MG63 (cell line): ENCODE data around the gene FYB2. TPM values are rescaled to one million over a fixed set of nuclear protein-coding genes. Genes with fewer than 3 reads are reported as not detected.
A peak's percentile ranks its signal among the peaks of the same experiment; 100 is the strongest.

Experiments
- DNase-seq: peaks from one replicate; pipeline ENCODE4 v3.0.0-alpha.2; 2020
- H3K27me3 ChIP-seq: fragments of 250-450 bp; sonication (Bioruptor Pico); 2 replicates; pipeline ENCODE4 v1.5.1; 2020; ENCODE audit warnings: mild to moderate bottlenecking, moderate library complexity
- H3K36me3 ChIP-seq: fragments of 250-450 bp; sonication (Bioruptor Pico); 2 replicates; pipeline ENCODE4 v1.5.1; 2020; ENCODE audit warnings: mild to moderate bottlenecking, moderate library complexity
- H3K4me3 ChIP-seq: fragments of 250-450 bp; sonication (Bioruptor Pico); 2 replicates; pipeline ENCODE4 v1.5.1; 2020; ENCODE audit warnings: mild to moderate bottlenecking, moderate library complexity
- H3K9me3 ChIP-seq: fragments of 250-450 bp; sonication (Bioruptor Pico); 2 replicates; pipeline ENCODE4 v1.5.1; 2020; ENCODE audit warnings: mild to moderate bottlenecking, moderate library complexity
- total RNA-seq: library from RNA; depleted of rRNA; stranded (reverse); fragments of >200 nt; shearing (Covaris generic); gene quantifications from 2 replicates; pipeline ENCODE4 v1.2.3, GENCODE V29; 2014; ENCODE audit warnings: low replicate concordance

FYB2 gene
- total RNA-seq, 1 experiment from 2014 or later = not detected

DNA sequence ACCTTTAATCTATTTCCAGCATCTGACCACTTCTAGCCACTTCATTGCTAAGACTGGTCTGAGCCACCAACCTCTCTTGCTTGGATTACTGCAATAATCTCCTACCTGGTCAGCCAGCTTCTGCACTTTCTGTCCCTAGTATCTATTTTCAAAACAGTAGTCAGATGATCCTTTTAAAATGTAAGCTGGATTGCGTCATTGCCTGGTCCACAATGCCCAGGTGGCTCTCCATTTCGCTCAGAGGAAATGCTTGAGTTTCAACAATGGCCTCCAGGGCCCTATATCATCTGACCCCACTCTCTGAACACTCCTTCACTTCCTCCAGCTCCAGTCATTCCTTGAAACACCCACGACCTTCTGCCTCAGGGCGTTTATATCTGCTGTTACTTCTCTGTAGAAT lies 2.3 kb downstream of the FYB2 start:
- DNase-seq = no peak
- no peaks in the 10 kb centered on the region for H3K36me3 ChIP-seq
- H3K9me3 ChIP-seq = no peaks in the 10 kb centered on the region
- H3K4me3 ChIP-seq = no peak overlapping the region
- H3K27me3 ChIP-seq = no peaks in the 10 kb centered on the region

- DNase-seq = no peak
- H3K9me3 ChIP-seq = no peaks in the 10 kb centered on the region
Observed at GRCh38 chr1:56816264-56816663, 2.9 kb downstream of the FYB2 start.

GRCh38 chr1:56814205-56814604 lies 5.0 kb downstream of the FYB2 start:
- no peak for DNase-seq
- H3K27me3 ChIP-seq = no peaks in the 10 kb centered on the region; the same call in 1 of the 2 replicates
- H3K36me3 ChIP-seq = no peaks in the 10 kb centered on the region
- no peak overlapping the region for H3K4me3 ChIP-seq
- H3K9me3 ChIP-seq = no peaks in the 10 kb centered on the region

More at GRCh38 chr1:56816264-56816663, 2.9 kb downstream of the FYB2 start:
- no peaks in the 10 kb centered on the region for H3K36me3 ChIP-seq
- no peak overlapping the region for H3K4me3 ChIP-seq
- no peaks in the 10 kb centered on the region for H3K27me3 ChIP-seq

- DNase-seq = no peak
- no peaks in the 10 kb centered on the region for H3K9me3 ChIP-seq
- H3K36me3 ChIP-seq = no peaks in the 10 kb centered on the region
- H3K27me3 ChIP-seq = no peaks in the 10 kb centered on the region; the same call in 1 of the 2 replicates
- H3K4me3 ChIP-seq = no peak overlapping the region
Observed at GRCh38 chr1:56811331-56811730, 7.9 kb downstream of the FYB2 start.

DNA sequence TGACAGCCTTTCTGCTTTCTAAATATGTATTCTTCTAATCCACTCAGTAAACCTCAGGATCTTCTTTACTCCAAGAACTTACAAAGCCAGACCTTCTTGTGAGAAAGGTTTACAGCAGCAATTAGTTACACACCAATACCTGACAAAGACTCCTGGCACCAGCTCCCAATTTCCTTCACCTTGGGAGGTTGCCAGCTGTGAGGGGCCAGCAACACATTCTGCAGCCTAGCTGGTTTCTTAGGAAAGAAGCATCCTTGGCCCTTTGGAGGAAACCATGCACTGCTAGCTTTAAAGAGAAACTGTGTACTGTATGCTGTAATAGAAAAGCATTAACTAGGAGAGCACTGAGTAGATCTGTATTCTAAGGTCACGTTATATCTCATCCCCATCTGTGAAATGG lies 10.8 kb downstream of the FYB2 start:
- no peak for DNase-seq
- no peak overlapping the region for H3K4me3 ChIP-seq
- no peaks in the 10 kb centered on the region for H3K9me3 ChIP-seq
- no peaks in the 10 kb centered on the region for H3K36me3 ChIP-seq
- H3K27me3 ChIP-seq = no peaks in the 10 kb centered on the region; the same call in 1 of the 2 replicates

- H3K9me3 ChIP-seq = no peaks in the 10 kb centered on the region
- no peak overlapping the region for H3K4me3 ChIP-seq
- H3K36me3 ChIP-seq = no peaks in the 10 kb centered on the region
- peak; percentile 8 for DNase-seq
- H3K27me3 ChIP-seq = no peaks in the 10 kb centered on the region; the same call in 1 of the 2 replicates
Observed at GRCh38 chr1:56806804-56807203, 12.4 kb downstream of the FYB2 start.

GRCh38 chr1:56803561-56804156 lies 15.5 kb downstream of the FYB2 start:
- no peaks in the 10 kb centered on the region for H3K27me3 ChIP-seq
- no peaks in the 10 kb centered on the region for H3K9me3 ChIP-seq
- DNase-seq = peak; percentile 23
- H3K36me3 ChIP-seq = no peaks in the 10 kb centered on the region
- H3K4me3 ChIP-seq = no peak overlapping the region

DNA sequence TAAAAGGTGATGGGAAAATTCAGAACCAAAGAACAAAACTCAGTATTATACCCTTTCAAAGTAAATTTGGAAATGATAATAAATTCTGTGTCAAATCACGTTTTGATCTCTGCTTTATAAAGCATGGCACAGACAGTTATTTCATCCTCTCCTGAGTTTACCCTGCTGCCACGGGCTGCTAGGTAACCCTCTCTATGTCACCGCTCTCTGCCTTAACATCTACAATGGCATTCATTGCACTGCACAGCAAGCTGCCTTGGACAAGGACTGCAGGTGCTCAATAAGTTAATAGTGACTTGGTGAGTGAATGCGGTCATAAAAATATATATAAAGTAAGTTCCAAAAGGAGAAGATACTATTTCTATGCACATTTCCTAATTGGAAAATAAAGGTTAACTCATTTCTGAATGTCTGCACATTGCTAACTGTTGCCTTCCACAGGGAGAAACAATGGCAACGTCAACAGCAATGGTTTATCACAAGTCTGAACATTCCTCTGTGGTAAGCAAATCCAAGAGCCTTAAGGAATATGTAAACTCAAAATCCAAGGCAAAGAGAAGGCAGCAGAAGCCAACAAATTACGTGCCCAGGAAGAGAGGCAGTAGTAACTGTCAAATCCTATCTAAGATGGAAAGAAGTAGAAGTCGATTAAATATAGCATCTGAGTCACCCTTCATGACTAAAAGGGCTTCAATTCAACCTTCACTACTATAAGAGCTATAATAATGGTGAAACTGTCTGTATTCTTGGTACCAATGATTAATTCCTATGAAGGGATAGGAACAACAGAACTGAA lies 19.4 kb downstream of the FYB2 start:
- Histone ChIP-seq H3K4me3 (no peak overlapping the region), H3K36me3 (no peaks in the 10 kb centered on the region), H3K9me3 (no peaks in the 10 kb centered on the region), H3K27me3 (no peaks in the 10 kb centered on the region)
- peak; percentile 78 for DNase-seq

DNA sequence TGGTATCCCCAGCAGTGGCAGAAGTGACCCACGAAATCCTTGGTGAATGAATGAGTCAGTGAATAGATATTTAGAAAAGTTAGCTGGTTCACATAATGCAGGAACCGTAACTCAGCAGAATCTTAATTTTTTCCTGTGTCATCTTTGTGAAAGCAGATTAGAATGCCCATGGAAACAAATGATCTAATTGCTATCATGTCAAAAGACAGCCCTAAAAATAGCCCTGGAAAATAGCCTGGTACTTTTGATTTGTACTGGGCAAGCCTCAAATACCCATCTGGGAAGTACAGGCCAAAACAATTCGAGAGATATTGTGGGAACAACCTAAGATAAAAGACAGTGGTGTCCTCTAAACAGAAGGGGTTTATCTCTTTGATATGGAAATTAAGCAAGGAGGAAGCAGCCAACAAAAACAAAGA lies 21.1 kb downstream of the FYB2 start:
- no peaks in the 10 kb centered on the region for H3K36me3 ChIP-seq
- H3K4me3 ChIP-seq = no peak overlapping the region
- H3K27me3 ChIP-seq = no peaks in the 10 kb centered on the region
- H3K9me3 ChIP-seq = no peaks in the 10 kb centered on the region
- no peak for DNase-seq

DNA sequence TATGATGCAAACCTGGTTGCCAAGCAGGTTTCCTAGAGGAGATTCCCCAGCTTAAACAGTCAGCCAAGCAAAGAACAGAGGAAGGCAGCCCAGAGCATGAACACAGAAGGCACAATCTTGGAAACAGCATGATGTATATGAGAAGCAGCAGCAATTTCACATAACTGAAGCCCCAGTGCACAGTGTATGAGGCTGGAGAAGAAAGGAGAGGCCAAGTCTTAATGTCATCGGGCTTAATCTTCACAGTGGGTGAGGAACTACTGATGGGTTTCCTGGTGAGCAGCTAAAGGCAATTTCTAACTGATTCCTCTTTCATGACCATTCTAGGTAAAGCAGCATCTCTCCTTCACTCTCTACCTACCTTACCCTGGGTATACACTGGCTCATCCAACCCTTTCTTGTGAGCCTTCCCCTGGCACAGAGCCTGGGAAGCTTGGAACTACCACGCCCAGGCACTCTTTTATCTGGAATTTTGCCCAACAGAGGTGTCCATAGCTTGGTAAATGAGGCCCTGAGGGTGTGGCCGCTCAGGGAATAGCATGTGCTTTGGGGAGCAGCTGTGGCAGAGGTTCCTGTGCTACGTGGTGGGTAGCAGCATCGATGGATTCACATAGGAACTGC lies 22.0 kb downstream of the FYB2 start:
- H3K27me3 ChIP-seq = no peaks in the 10 kb centered on the region
- no peaks in the 10 kb centered on the region for H3K36me3 ChIP-seq
- H3K4me3 ChIP-seq = no peak overlapping the region
- H3K9me3 ChIP-seq = no peaks in the 10 kb centered on the region
- DNase-seq = no peak

- Histone ChIP-seq H3K4me3 (no peak overlapping the region), H3K36me3 (no peaks in the 10 kb centered on the region), H3K9me3 (no peaks in the 10 kb centered on the region), H3K27me3 (no peaks in the 10 kb centered on the region)
- DNase-seq = no peak
Observed at GRCh38 chr1:56795870-56796269, 23.3 kb downstream of the FYB2 start.

DNA sequence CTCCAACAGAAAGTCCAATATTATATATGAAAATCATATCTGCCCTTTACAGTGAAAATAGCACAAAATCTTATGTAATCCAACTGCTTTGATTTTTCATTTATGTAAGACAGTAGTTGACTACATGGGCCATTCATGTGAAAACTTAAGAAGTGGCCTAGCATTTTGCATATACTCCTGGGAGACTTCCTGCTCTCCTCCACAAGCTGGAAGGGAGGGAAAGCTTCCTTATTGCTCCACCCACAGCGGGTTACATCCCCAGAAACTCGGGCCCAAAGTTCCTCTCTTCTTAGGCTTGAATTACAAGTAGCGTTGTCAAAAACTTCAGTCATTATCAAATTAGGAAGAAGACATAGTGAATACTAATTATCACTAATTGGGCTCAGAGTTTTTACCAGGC lies 29.2 kb downstream of the FYB2 start:
- DNase-seq = no peak
- H3K9me3 ChIP-seq = no peaks in the 10 kb centered on the region
- H3K4me3 ChIP-seq = no peak overlapping the region
- H3K36me3 ChIP-seq = no peaks in the 10 kb centered on the region
- no peaks in the 10 kb centered on the region for H3K27me3 ChIP-seq

- no peak overlapping the region for H3K4me3 ChIP-seq
- no peaks in the 10 kb centered on the region for H3K27me3 ChIP-seq
- H3K36me3 ChIP-seq = no peaks in the 10 kb centered on the region
- no peak for DNase-seq
- no peaks in the 10 kb centered on the region for H3K9me3 ChIP-seq
Observed at GRCh38 chr1:56788588-56788987, 30.6 kb downstream of the FYB2 start.

- no peaks in the 10 kb centered on the region for H3K27me3 ChIP-seq
- H3K9me3 ChIP-seq = no peaks in the 10 kb centered on the region
- no peak overlapping the region for H3K4me3 ChIP-seq
- H3K36me3 ChIP-seq = no peaks in the 10 kb centered on the region
- DNase-seq = no peak
Observed at GRCh38 chr1:56788102-56788501, 31.1 kb downstream of the FYB2 start.

DNA sequence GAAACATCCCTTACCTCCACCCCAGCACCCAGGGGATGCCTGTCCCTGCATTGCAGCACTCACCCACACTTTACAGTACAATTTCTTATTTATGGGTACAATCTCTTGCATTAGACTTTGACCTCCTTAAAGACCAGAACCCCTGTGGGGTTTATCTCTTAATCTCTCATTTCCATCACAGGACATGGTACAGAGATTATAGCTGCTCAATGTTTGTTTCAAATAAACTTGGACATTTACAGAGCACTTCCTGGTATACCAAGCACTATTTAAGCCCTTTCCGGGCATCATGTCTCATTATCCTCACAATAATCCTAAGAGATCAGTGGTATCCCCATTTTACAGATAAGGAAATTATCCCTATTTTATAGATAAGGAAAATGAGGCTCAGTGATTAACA lies 31.9 kb downstream of the FYB2 start:
- Histone ChIP-seq H3K4me3 (no peak overlapping the region), H3K9me3 (no peaks in the 10 kb centered on the region), H3K36me3 (no peaks in the 10 kb centered on the region), H3K27me3 (no peaks in the 10 kb centered on the region)
- DNase-seq = no peak

DNA sequence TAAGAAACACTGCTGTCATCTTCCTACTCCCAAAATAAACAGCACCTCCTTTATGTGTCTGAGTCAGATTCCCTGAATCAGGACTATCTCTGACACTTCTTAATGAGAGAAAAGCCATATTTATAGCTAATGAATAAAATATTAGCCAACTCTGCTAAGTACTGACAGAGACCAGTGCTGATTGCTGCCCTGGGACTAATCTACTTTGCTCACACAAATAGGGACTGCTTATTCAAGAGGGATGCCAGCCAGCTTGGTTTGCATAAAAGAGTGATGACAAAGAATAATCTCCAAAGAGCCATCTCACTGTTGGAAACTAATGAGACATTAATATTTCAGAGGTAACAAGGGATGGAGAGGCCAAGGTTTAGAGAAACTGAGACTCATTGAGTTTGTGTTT lies 36.4 kb downstream of the FYB2 start:
- no peak overlapping the region for H3K4me3 ChIP-seq
- no peak for DNase-seq
- no peaks in the 10 kb centered on the region for H3K27me3 ChIP-seq
- H3K36me3 ChIP-seq = no peaks in the 10 kb centered on the region
- H3K9me3 ChIP-seq = no peaks in the 10 kb centered on the region

DNA sequence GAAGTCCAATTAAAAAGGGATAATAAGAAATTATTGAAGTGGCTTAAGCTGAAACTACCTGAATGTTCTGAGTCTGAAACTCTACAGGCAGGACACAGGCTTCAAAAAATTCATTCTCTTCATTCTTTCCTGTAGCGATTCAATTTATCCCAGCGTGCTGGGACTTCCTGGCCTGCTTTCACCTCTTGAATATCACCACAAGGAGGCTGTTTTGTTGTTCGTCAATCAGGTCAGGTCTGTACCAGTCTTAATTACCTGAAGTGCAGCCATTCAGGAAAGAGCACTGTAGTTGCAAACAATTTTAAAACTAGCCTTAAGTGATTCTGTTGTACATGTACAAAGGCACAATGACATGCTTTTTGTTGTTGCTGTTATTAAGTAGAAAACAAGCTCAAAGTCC lies 38.4 kb downstream of the FYB2 start:
- no peak for DNase-seq
- Histone ChIP-seq H3K36me3 (no peaks in the 10 kb centered on the region), H3K27me3 (no peaks in the 10 kb centered on the region), H3K4me3 (no peak overlapping the region), H3K9me3 (no peaks in the 10 kb centered on the region)
